PC-9 (cell line): ENCODE data around the gene EML1. TPM values are rescaled to one million over a fixed set of nuclear protein-coding genes. Genes with fewer than 3 reads are reported as not detected.

Source experiments
- BruUV-seq: library from RNA; stranded (reverse); fragments of 400-500 nt; replicated peaks from 2 replicates; lab custom pipeline; 2021; lab: Mats Ljungman, UMichigan
- CTCF ChIA-PET: fragments of 300-600 bp; sonication (Branson Sonifier 250); formaldehyde crosslinking; loops from one replicate; lab custom pipeline; 2022; ENCODE audit warnings: antibody characterized with exemption; lab: Charles Lee
- POLR2A ChIA-PET: fragments of 300-600 bp; sonication (Branson Sonifier 250); formaldehyde crosslinking; loops from one replicate; lab custom pipeline; 2022; ENCODE audit warnings: antibody characterized with exemption; ENCODE audit not compliant: unreplicated experiment; lab: Charles Lee
- DNase-seq, 2 experiments: peaks; one replicate each; pipeline versions ENCODE4 v3.0.0 to v3.0.0-alpha.2; 2015 to 2022; ENCODE audit warnings: mixed read lengths in 1 of 2
- H2AFZ ChIP-seq: fragments of 200-600 bp; sonication (generic); 2 replicates; pipeline ENCODE4 v1.8.1; 2017; ENCODE audit warnings: antibody characterized with exemption
- H3F3A ChIP-seq: fragments of 200-600 bp; sonication (generic); 2 replicates; pipeline ENCODE4 v1.8.1; 2017; ENCODE audit warnings: antibody characterized with exemption, mild to moderate bottlenecking, low read depth; ENCODE audit not compliant: insufficient read depth
- H3K27ac ChIP-seq: fragments of 200-600 bp; sonication (generic); 2 replicates; pipeline ENCODE4 v1.6.1; 2016; ENCODE audit warnings: mixed run types
- H3K27me3 ChIP-seq: fragments of 200-600 bp; sonication (generic); 2 replicates; pipeline ENCODE4 v1.6.1; 2016; ENCODE audit warnings: low read depth, mixed run types; ENCODE audit not compliant: insufficient read depth
- H3K36me3 ChIP-seq: fragments of 200-600 bp; sonication (generic); 2 replicates; pipeline ENCODE4 v1.6.1; 2016; ENCODE audit warnings: low read depth, mixed run types
- H3K4me1 ChIP-seq: fragments of 200-600 bp; sonication (generic); replicated peaks from 2 replicates; pipeline ENCODE4 v1.6.1; 2016; ENCODE audit warnings: mixed run types; ENCODE audit not compliant: insufficient read depth
- H3K4me2 ChIP-seq: fragments of 200-600 bp; sonication (generic); 2 replicates; pipeline ENCODE4 v1.6.1; 2017; ENCODE audit warnings: mixed run types
- H3K4me3 ChIP-seq: fragments of 200-600 bp; sonication (generic); 2 replicates; pipeline ENCODE4 v1.6.1; 2016; ENCODE audit warnings: mixed run types
- H3K79me2 ChIP-seq: fragments of 200-600 bp; sonication (generic); 2 replicates; pipeline ENCODE4 v1.6.1; 2017; ENCODE audit warnings: low read depth, mixed run types
- H3K9me2 ChIP-seq: fragments of 200-600 bp; sonication (generic); 2 replicates; pipeline ENCODE4 v1.8.1; 2017; ENCODE audit warnings: mild to moderate bottlenecking; ENCODE audit not compliant: insufficient read depth
- H3K9me3 ChIP-seq: fragments of 200-600 bp; sonication (generic); 2 replicates; pipeline ENCODE4 v1.8.1; 2016; ENCODE audit warnings: low read depth; ENCODE audit not compliant: insufficient read depth
- H4K20me1 ChIP-seq: fragments of 200-600 bp; sonication (generic); 2 replicates; pipeline ENCODE4 v1.8.1; 2017; ENCODE audit not compliant: insufficient read depth
- CTCF ChIP-seq: fragments of 200-600 bp; sonication (generic); conservative IDR thresholded peaks from 2 replicates; pipeline ENCODE4 v1.6.1; 2017; ENCODE audit warnings: mixed run types, antibody characterized with exemption, mild to moderate bottlenecking, moderate library complexity
- EZH2 ChIP-seq: fragments of 200-600 bp; sonication (generic); IDR thresholded peaks from 2 replicates; pipeline ENCODE4 v1.8.0; 2017; ENCODE audit warnings: antibody characterized with exemption, low read depth
- intact Hi-C: fragments of 100-400 bp; cut with micrococcal nuclease; formaldehyde crosslinking; loops from one replicate; pipeline ENCODE4 v1.10.0; 2022; ENCODE audit not compliant: unreplicated experiment
- total RNA-seq: library from RNA; stranded (reverse); gene quantifications from 2 replicates; pipeline ENCODE4 v1.2.3, GENCODE V29; 2021

EML1 gene
- total RNA-seq, 1 experiment from 2014 or later = 1.8 TPM

GRCh38 chr14:99938896-99939295 lies 145.7 kb downstream of the EML1 start:
- Histone ChIP-seq H3K4me3 (no peak overlapping the region), H3K4me2 (no peak overlapping the region), H3F3A (no peaks in the 10 kb centered on the region), H3K9me2 (no peaks in the 10 kb centered on the region), H3K79me2 (no peaks in the 10 kb centered on the region), H3K27me3 (no peaks in the 10 kb centered on the region), H3K9me3 (no peaks in the 10 kb centered on the region), H4K20me1 (no peaks in the 10 kb centered on the region), H3K27ac (no peak overlapping the region), H3K36me3 (no peaks in the 10 kb centered on the region), H2AFZ (no peak overlapping the region), H3K4me1 (no peaks in the 10 kb centered on the region)
- BruUV-seq = no TSS peak
- no peak for DNase-seq
- intact Hi-C loops = no loop called here
- ChIA-PET CTCF (no interaction called here), POLR2A (no interaction called here)
- no peak for TF ChIP-seq CTCF
- no peak for TF ChIP-seq EZH2

DNA sequence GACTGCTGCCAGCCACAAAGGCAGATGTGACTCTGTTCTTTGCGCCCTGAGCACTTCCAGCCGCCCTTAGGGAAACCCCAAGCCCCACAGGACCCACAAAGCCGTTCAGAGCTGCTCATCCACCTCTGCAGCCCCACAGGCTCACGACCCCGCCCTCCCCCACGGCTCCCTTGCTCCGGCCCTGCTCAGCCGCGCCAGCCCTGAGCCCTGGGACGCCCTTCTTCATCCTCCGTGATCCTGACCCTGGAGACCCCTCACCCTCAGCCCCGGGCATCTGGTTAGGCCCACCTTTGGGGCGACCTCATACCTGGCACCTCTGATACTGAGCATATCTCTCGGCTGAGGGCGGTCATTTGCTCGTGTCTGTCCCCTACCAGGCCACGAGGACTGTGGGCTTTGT lies 146.2 kb downstream of the EML1 start:
- BruUV-seq = no TSS peak
- H2AFZ ChIP-seq = no peak overlapping the region
- H4K20me1 ChIP-seq = no peaks in the 10 kb centered on the region
- no peak overlapping the region for H3K27ac ChIP-seq
- H3K4me3 ChIP-seq = no peak overlapping the region
- no peaks in the 10 kb centered on the region for H3K9me3 ChIP-seq
- intact Hi-C loops = no loop called here
- no peaks in the 10 kb centered on the region for H3K4me1 ChIP-seq
- ChIA-PET CTCF (no interaction called here), POLR2A (no interaction called here)
- no peaks in the 10 kb centered on the region for H3K27me3 ChIP-seq
- DNase-seq = no peak
- no peaks in the 10 kb centered on the region for H3K79me2 ChIP-seq
- H3K36me3 ChIP-seq = no peaks in the 10 kb centered on the region
- no peaks in the 10 kb centered on the region for H3F3A ChIP-seq
- no peaks in the 10 kb centered on the region for H3K9me2 ChIP-seq
- TF ChIP-seq EZH2 (no peak), CTCF (no peak)
- no peak overlapping the region for H3K4me2 ChIP-seq

DNA sequence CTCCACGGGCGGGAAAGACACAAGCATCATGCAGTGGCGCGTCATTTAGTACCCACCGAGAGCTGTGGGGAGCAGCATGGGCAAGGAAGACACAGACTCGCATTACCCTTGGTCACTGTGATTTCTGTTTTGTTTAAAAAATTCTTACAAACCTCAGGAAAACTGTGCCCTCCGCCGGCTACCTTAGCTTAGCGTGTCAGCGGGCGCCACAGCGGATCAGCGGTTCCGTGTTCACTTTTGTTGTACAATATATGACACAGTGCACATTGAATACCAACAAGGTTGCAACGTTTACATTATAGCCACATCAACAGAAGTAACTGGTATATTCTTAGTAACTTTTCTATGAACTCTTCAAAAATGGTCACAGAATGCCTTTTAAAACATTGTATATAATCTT lies 146.9 kb downstream of the EML1 start:
- Histone ChIP-seq H3F3A (no peaks in the 10 kb centered on the region), H4K20me1 (no peaks in the 10 kb centered on the region), H2AFZ (no peak overlapping the region), H3K36me3 (no peaks in the 10 kb centered on the region), H3K4me1 (no peaks in the 10 kb centered on the region), H3K9me3 (no peaks in the 10 kb centered on the region), H3K4me3 (no peak overlapping the region), H3K27me3 (no peaks in the 10 kb centered on the region), H3K79me2 (no peaks in the 10 kb centered on the region), H3K27ac (no peak overlapping the region), H3K4me2 (no peak overlapping the region), H3K9me2 (no peaks in the 10 kb centered on the region)
- ChIA-PET CTCF (interaction anchor here (0.6 kb wide), 1 partner anchor 246 kb away, joined by 9 read pairs; no protein-coding TSS in a partner anchor), POLR2A (no interaction called here)
- no peak for DNase-seq
- no TSS peak for BruUV-seq
- TF ChIP-seq EZH2 = no peak
- TF ChIP-seq CTCF = no peak
- intact Hi-C loops = no loop called here
